ENCODE measurements around the gene MAP4. TPM values are rescaled to one million over a fixed set of nuclear protein-coding genes. Genes with fewer than 3 reads are reported as not detected.

Gene MAP4
- total RNA-seq, 1 donor from 2014 or later: 191 TPM

GRCh38 chr3:47932421-47932820, 83.8 kb downstream of the MAP4 start:
- no peak for ATAC-seq
- Histone ChIP-seq H3K27ac (no peak overlapping the region), H3K4me3 (no peak overlapping the region), H3K27me3 (no peaks in the 10 kb centered on the region), H3K4me1 (no peaks in the 10 kb centered on the region), H3K9me3 (no peaks in the 10 kb centered on the region), H3K36me3 (peaks cover 12% of the 10 kb centered on the region)
- TF ChIP-seq CTCF (IDR thresholded peaks at IDR 0.05): no peak
- intact Hi-C loops (cut with DNase I): no loop called here
- no peak for DNase-seq

GRCh38 chr3:47930979-47931378, 85.2 kb downstream of the MAP4 start:
- TF ChIP-seq CTCF (IDR thresholded peaks at IDR 0.05): no peak
- H3K36me3 ChIP-seq: peaks cover 23% of the 10 kb centered on the region
- H3K4me3 ChIP-seq: no peak overlapping the region
- ATAC-seq (no peak), DNase-seq (no peak)
- intact Hi-C loops (cut with DNase I): no loop called here
- H3K4me1 ChIP-seq: no peaks in the 10 kb centered on the region
- H3K9me3 ChIP-seq: no peaks in the 10 kb centered on the region
- H3K27me3 ChIP-seq: no peaks in the 10 kb centered on the region
- no peak overlapping the region for H3K27ac ChIP-seq

DNA sequence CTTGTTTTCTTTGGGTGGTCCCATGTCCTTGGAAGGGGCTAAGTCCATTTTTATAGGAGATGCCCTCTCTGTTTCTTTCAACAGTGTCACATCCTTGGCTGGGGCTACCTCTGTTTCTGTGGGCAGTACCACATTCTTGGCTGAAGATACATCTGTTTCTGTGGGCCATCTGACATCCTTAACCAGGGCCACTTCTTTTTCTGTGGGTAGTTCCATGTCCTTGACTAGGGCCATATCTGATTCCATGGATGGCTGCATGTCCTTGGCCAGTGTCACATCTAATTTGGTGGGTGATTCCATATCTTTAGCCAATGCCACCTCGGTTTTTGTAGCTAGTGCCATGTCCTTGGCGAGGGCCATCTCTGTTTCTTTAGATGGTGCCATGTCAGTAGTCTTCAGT, 99.5 kb downstream of the MAP4 start:
- Histone ChIP-seq H3K4me1 (no peaks in the 10 kb centered on the region), H3K27me3 (no peaks in the 10 kb centered on the region), H3K4me3 (no peak overlapping the region), H3K36me3 (peaks cover 88% of the 10 kb centered on the region), H3K27ac (no peak overlapping the region), H3K9me3 (no peaks in the 10 kb centered on the region)
- DNase-seq (no peak), ATAC-seq (no peak)
- intact Hi-C loops (cut with DNase I): no loop called here
- no peak for TF ChIP-seq CTCF (IDR thresholded peaks at IDR 0.05)

DNA sequence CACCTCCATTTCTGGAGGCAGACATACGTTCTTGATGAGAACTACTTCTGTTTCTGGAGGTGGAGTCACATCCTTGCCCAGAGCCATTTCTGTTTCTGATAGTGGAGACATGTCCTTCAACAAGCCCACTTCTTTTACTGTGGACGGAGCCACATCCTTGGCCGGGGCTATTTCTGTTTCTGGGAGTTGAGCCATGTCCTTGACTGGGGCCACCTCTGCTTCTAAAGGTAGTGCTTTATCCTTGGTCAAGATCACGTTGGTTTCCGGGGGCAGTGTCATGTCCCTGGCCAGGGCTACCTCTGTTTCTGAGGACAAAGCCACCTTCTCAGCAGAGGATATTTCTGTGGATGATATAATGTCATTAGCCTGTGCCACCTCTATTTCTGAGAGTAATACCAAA, 100.0 kb downstream of the MAP4 start:
- DNase-seq: no peak
- H3K36me3 ChIP-seq: peaks cover 88% of the 10 kb centered on the region
- TF ChIP-seq CTCF (IDR thresholded peaks at IDR 0.05): no peak
- no peak for ATAC-seq
- no peaks in the 10 kb centered on the region for H3K9me3 ChIP-seq
- no peaks in the 10 kb centered on the region for H3K27me3 ChIP-seq
- H3K27ac ChIP-seq: no peak overlapping the region
- H3K4me1 ChIP-seq: no peaks in the 10 kb centered on the region
- no peak overlapping the region for H3K4me3 ChIP-seq
- intact Hi-C loops (cut with DNase I): no loop called here

DNA sequence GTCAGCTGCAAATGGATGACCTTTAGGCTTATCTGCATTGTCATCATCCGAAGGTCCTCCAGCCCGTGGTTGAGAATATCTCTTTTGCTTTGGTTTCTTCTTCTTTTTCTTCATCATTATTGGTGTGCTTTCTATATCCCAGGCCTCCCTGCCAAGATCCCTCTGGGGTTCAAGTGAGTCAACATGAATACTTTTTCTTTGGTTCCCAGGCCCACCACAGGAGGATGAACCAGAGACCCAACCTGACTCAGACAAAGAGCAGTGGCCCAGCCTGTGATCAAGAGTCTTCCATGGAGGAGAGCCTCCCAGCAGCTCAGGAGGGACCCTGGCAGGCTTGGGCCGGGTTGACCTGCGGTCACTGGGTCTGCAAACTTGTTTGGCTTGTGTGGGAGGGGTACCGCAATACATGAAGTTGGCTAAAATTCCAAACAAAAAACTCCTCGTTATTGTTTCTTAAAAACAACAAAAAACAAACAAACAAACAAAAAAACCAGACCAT, 104.2 kb downstream of the MAP4 start:
- H3K27me3 ChIP-seq: no peaks in the 10 kb centered on the region
- DNase-seq (no peak), ATAC-seq (no peak)
- H3K4me1 ChIP-seq: no peaks in the 10 kb centered on the region
- peaks cover 71% of the 10 kb centered on the region for H3K36me3 ChIP-seq
- no peak overlapping the region for H3K4me3 ChIP-seq
- H3K9me3 ChIP-seq: no peaks in the 10 kb centered on the region
- intact Hi-C loops (cut with DNase I): no loop called here
- no peak overlapping the region for H3K27ac ChIP-seq
- no peak for TF ChIP-seq CTCF (IDR thresholded peaks at IDR 0.05)

DNA sequence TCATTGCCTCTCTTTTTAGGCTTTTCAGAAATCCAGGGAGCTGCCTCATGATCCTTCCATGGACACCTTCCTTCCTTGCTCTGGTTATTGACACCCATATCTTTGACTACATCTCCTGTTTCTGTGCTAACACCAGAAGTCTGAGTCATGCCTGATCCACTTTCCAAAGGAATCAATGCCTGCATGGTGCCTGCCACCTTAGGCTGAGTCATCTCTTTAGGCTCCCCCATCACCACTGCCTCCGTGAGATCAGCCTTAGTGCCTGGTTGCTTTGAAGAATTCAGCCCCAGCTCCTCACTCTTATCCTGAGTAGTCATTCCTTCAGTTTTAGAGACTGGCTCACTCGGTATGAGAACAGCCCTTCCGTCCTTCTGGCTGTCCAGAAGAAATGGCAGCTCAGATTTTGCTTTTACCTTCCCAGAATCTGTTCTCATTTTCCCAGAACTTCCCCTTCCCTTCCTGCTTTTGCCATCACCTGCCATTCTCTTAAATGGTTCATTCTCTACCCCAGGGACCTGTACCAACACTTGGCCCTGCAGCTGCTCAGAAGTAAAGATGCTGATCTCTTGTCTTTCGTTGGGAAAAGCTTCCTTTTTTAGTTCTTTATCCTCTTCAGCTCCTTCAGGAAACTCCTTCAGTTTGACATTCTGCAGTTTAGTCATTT, 105.3 kb downstream of the MAP4 start:
- TF ChIP-seq CTCF (IDR thresholded peaks at IDR 0.05): no peak
- no peak overlapping the region for H3K27ac ChIP-seq
- no peaks in the 10 kb centered on the region for H3K9me3 ChIP-seq
- intact Hi-C loops (cut with DNase I): no loop called here
- H3K4me1 ChIP-seq: no peaks in the 10 kb centered on the region
- no peak overlapping the region for H3K4me3 ChIP-seq
- H3K36me3 ChIP-seq: peaks cover 59% of the 10 kb centered on the region
- no peaks in the 10 kb centered on the region for H3K27me3 ChIP-seq
- DNase-seq (no peak), ATAC-seq (no peak)

Measured in upper lobe of right lung (tissue), 1 donor.